ENCODE results near the gene GRAMD4. TPM values are rescaled to one million over a fixed set of nuclear protein-coding genes. Genes with fewer than 3 reads are reported as not detected.

Gene GRAMD4
- total and polyA plus RNA-seq, 2 donors (not counting 1 experiment from before 2014, with no cell fraction given), result 17.0 to 88.1 TPM

DNA sequence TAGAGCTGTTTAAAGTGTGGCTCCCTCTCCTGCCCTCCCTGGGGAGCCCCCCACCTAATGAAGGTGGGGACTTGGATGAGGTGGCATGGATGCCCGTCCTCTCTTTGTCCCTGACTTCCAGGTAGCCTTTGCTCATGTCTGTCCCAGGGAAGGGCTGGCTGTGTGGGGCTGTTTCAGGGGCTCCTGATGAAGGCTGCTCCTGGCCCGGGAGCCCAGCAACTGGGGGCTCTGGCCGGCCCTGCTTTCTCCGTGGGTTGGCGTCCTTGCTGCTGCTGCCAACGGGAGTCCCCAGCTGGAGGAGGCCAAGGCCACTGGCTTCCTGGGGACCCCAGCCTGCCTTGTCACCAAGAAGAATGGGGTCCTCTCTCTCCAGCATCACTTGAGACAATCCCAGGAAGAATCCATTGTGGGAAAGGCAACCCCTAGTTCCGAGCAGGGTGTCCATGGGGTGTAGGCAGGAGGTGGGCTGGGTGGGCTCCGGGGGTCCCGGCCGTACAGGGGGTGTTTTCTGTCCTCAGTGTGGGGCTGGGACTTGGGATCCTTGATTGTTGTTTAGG lies 13.2 kb downstream of the GRAMD4 start:
- intact Hi-C loops (cut with micrococcal nuclease), result no loop called here
- Histone ChIP-seq H3K36me3 (replicated peaks in 1 of 2; ENCODE audit: control extremely low read depth in 1 of 2, control insufficient read depth in 1 of 2, extremely low read depth in 1 of 2, insufficient read depth in 2 of 2, low read length in 1 of 2) (peaks cover 0 to 13% of the 10 kb centered on the region in 2 experiments), H3K79me2 (ENCODE audit: control insufficient read depth, insufficient read depth, low read length) (peaks cover 57% of the 10 kb centered on the region), H3K4me1 (ENCODE audit: control insufficient read depth in 2 of 2, insufficient read depth in 2 of 2, low read length in 2 of 2) (no peaks in the 10 kb centered on the region), H3K27ac (ENCODE audit: low read length in 2 of 2) (no peak overlapping the region), H3K27me3 (replicated peaks in 1 of 4; ENCODE audit: control extremely low read depth in 1 of 4, control insufficient read depth in 3 of 4, insufficient read depth in 4 of 4, low read length in 3 of 4) (no peaks in the 10 kb centered on the region), H3K9ac (ENCODE audit: low read length) (no peak overlapping the region), H3K4me3 (ENCODE audit: control extremely low read depth in 1 of 5, extremely low read depth in 1 of 5, insufficient read depth in 1 of 5, low read depth in 2 of 5, low read length in 4 of 5) (no peak overlapping the region), H3K4me2 (replicated peaks; ENCODE audit: low read depth, low read length, poor library complexity, severe bottlenecking) (no peak overlapping the region), H3K9me3 (ENCODE audit: control extremely low read depth in 1 of 3, control insufficient read depth in 2 of 3, insufficient read depth in 1 of 3, low read length in 2 of 3) (no peaks in the 10 kb centered on the region), H4K20me1 (ENCODE audit: control insufficient read depth, insufficient read depth, low read length, poor library complexity, severe bottlenecking) (peaks cover 72% of the 10 kb centered on the region), H2AFZ (ENCODE audit: insufficient read depth, low read depth, low read length, poor library complexity, severe bottlenecking) (no peak overlapping the region)
- Mint-ChIP-seq H3K4me3 (no peak overlapping the region), H3K9me3 (ENCODE audit: insufficient read depth) (no peaks in the 10 kb centered on the region), H3K4me1 (no peaks in the 10 kb centered on the region), H3K27ac (no peak overlapping the region), H3K27me3 (no peaks in the 10 kb centered on the region)
- no peak for DNase-seq
- 98% methylated on average over 10 of the region's 10 CpGs for WGBS (ENCODE audit: insufficient coverage)
- no peak for TF ChIP-seq EZH2 (IDR thresholded peaks at IDR 0.05; ENCODE audit: borderline replicate concordance, insufficient read depth, low read depth, low read length, poor library complexity, severe bottlenecking)
- TF ChIP-seq, protein P1, sequence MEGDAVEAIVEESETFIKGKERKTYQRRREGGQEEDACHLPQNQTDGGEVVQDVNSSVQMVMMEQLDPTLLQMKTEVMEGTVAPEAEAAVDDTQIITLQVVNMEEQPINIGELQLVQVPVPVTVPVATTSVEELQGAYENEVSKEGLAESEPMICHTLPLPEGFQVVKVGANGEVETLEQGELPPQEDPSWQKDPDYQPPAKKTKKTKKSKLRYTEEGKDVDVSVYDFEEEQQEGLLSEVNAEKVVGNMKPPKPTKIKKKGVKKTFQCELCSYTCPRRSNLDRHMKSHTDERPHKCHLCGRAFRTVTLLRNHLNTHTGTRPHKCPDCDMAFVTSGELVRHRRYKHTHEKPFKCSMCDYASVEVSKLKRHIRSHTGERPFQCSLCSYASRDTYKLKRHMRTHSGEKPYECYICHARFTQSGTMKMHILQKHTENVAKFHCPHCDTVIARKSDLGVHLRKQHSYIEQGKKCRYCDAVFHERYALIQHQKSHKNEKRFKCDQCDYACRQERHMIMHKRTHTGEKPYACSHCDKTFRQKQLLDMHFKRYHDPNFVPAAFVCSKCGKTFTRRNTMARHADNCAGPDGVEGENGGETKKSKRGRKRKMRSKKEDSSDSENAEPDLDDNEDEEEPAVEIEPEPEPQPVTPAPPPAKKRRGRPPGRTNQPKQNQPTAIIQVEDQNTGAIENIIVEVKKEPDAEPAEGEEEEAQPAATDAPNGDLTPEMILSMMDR (IDR thresholded peaks at IDR 0.05), result no peak
- ChIA-PET POLR2A (no interaction called here), CTCF (no interaction called here)
- no peak for ATAC-seq (ENCODE audit: low read depth)

DNA sequence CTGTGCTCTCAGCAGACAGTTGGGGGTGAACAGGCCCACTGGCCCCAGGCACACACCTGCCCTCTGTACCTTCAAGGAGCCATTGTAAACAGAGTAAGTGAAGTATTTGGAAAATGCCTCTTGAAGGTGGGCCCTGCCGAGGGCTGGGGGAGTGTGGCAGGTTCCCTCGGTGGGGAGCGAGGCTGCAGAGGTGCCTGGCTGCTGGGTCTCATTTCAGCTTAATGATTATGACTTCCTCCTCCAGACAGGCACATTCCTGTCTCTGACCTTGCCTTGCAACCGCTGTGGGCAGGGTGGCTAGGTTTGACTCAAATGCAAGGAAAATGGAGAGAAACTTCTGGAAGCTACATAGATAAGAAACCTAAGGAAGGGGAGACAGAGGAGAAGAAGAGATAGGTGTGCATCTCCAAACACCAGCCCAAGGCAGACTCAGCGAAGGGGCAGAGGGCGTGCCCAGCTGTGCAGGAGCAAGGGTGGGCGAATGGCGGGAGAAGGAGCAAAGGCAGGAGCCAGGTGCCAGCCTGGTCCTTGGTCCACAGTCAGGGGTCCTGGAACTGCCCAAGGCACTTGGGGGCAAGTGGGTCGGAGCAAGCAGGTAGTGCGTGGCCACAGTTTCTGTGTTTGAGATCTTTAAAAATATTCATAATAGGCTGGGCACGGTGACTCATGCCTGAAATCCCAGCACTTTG lies 14.0 kb downstream of the GRAMD4 start:
- Mint-ChIP-seq H3K27ac (no peak overlapping the region), H3K9me3 (ENCODE audit: insufficient read depth) (no peaks in the 10 kb centered on the region), H3K4me1 (no peaks in the 10 kb centered on the region), H3K27me3 (no peaks in the 10 kb centered on the region), H3K4me3 (no peak overlapping the region)
- Histone ChIP-seq H3K27ac (ENCODE audit: low read length in 2 of 2) (no peak overlapping the region), H3K4me3 (ENCODE audit: control extremely low read depth in 1 of 5, extremely low read depth in 1 of 5, insufficient read depth in 1 of 5, low read depth in 2 of 5, low read length in 4 of 5) (no peak overlapping the region), H3K27me3 (replicated peaks in 1 of 4; ENCODE audit: control extremely low read depth in 1 of 4, control insufficient read depth in 3 of 4, insufficient read depth in 4 of 4, low read length in 3 of 4) (no peaks in the 10 kb centered on the region), H3K79me2 (ENCODE audit: control insufficient read depth, insufficient read depth, low read length) (peaks cover 52% of the 10 kb centered on the region), H4K20me1 (ENCODE audit: control insufficient read depth, insufficient read depth, low read length, poor library complexity, severe bottlenecking) (peaks cover 65% of the 10 kb centered on the region), H3K9me3 (ENCODE audit: control extremely low read depth in 1 of 3, control insufficient read depth in 2 of 3, insufficient read depth in 1 of 3, low read length in 2 of 3) (no peaks in the 10 kb centered on the region), H3K4me1 (ENCODE audit: control insufficient read depth in 2 of 2, insufficient read depth in 2 of 2, low read length in 2 of 2) (no peaks in the 10 kb centered on the region), H3K9ac (ENCODE audit: low read length) (no peak overlapping the region), H3K4me2 (replicated peaks; ENCODE audit: low read depth, low read length, poor library complexity, severe bottlenecking) (no peak overlapping the region), H3K36me3 (replicated peaks in 1 of 2; ENCODE audit: control extremely low read depth in 1 of 2, control insufficient read depth in 1 of 2, extremely low read depth in 1 of 2, insufficient read depth in 2 of 2, low read length in 1 of 2) (peaks cover 0 to 15% of the 10 kb centered on the region in 2 experiments), H2AFZ (ENCODE audit: insufficient read depth, low read depth, low read length, poor library complexity, severe bottlenecking) (no peak overlapping the region)
- ATAC-seq (ENCODE audit: low read depth), result no peak
- ChIA-PET CTCF (no interaction called here), POLR2A (no interaction called here)
- intact Hi-C loops (cut with micrococcal nuclease), result no loop called here
- TF ChIP-seq EZH2 (IDR thresholded peaks at IDR 0.05; ENCODE audit: borderline replicate concordance, insufficient read depth, low read depth, low read length, poor library complexity, severe bottlenecking), result no peak
- TF ChIP-seq, protein P1 (IDR thresholded peaks at IDR 0.05), result no peak
- 99% methylated on average over 7 of the region's 11 CpGs for WGBS (ENCODE audit: insufficient coverage)
- no peak for DNase-seq

Measured in B cell (primary cell).